Activated B cell treated with CpG ODN at 0.5 μM for 24 hours (primary cell): ENCODE results near the gene NPHP4. TPM values are rescaled to one million over a fixed set of nuclear protein-coding genes. Genes with fewer than 3 reads are reported as not detected.

Experiments used
- ATAC-seq: fragments of 200-7000 bp; cut with Tn5 transposase; one replicate; pipeline ENCODE4 v1.10.0; 2021; ENCODE audit warnings: low read depth, mild to moderate bottlenecking, moderate library complexity
- CTCF ChIA-PET: fragments of 350-600 bp; sonication (Branson Sonifier 250); formaldehyde crosslinking; loops from one replicate; lab custom pipeline; 2021; ENCODE audit warnings: antibody characterized with exemption; lab: Charles Lee
- POLR2A ChIA-PET: fragments of 350-600 bp; sonication (Branson Sonifier 250); formaldehyde crosslinking; loops from one replicate; lab custom pipeline; 2021; ENCODE audit warnings: antibody characterized with exemption; lab: Charles Lee
- DNase-seq: peaks from one replicate; pipeline ENCODE4 v3.0.0; 2022
- H3K27ac Mint-ChIP-seq: one replicate; pipeline ENCODE4 v1.8.0; 2020; ENCODE audit warnings: mixed read lengths
- H3K27me3 Mint-ChIP-seq: one replicate; pipeline ENCODE4 v1.8.0; 2021; ENCODE audit warnings: mixed read lengths
- H3K36me3 Mint-ChIP-seq: one replicate; pipeline ENCODE4 v1.8.0; 2021; ENCODE audit warnings: low read depth, mixed read lengths
- H3K4me1 Mint-ChIP-seq: one replicate; pipeline ENCODE4 v1.8.0; 2021; ENCODE audit warnings: mixed read lengths
- H3K4me3 Mint-ChIP-seq: one replicate; pipeline ENCODE4 v1.8.0; 2020; ENCODE audit warnings: mild to moderate bottlenecking, mixed read lengths
- H3K9me3 Mint-ChIP-seq: one replicate; pipeline ENCODE4 v1.8.0; 2020; ENCODE audit warnings: mixed read lengths
- intact Hi-C: fragments of 100-400 bp; cut with micrococcal nuclease; formaldehyde crosslinking; loops from one replicate; pipeline ENCODE4 v1.15.1; 2024
- total RNA-seq: library from RNA; stranded (reverse); gene quantifications from 2 replicates; pipeline ENCODE4 v1.2.3, GENCODE V29; 2022
- TF ChIP-seq, protein P1 (sequence below): fragments of 200-600 bp; IDR thresholded peaks from one replicate; pipeline ENCODE4 v1.8.0; 2022; ENCODE audit warnings: antibody characterized with exemption, mild to moderate bottlenecking

Gene NPHP4
- total RNA-seq, 1 donor from 2014 or later, result 8.0 TPM

DNA sequence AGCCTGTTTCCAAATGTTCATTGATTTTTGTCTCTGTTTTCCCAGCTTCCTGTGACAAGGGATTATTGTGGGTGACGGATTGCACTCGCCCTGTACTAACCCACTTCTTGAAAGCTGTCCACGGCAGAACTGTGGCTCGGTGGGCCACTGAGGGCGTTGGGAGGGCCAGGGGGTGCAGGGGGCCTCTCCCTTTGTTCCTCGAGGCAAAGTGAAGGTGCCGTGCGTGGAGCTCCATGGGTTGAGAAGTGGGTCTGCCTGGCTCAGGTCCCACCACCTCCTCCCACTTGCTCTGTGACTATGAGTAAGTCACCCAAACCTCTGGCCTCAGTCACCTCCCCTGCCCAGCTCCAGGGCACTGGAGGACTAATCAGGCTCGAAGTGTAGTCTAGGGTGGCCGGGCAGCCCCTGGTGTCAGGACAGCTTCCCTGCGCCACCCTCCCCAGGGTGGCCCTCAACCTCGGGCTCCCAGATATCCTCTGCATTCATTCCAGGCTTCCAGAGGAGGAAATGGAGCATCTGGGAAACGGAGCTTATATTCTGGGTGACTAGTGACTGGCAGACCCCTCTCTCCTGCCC is 148.6 kb downstream of the NPHP4 start:
- Mint-ChIP-seq H3K36me3 (no peaks in the 10 kb centered on the region), H3K4me3 (no peak overlapping the region), H3K27me3 (no peaks in the 10 kb centered on the region), H3K27ac (no peak overlapping the region), H3K4me1 (no peaks in the 10 kb centered on the region), H3K9me3 (no peaks in the 10 kb centered on the region)
- no peak for ATAC-seq
- ChIA-PET POLR2A (no interaction called here), CTCF (no interaction called here)
- TF ChIP-seq, protein P1, sequence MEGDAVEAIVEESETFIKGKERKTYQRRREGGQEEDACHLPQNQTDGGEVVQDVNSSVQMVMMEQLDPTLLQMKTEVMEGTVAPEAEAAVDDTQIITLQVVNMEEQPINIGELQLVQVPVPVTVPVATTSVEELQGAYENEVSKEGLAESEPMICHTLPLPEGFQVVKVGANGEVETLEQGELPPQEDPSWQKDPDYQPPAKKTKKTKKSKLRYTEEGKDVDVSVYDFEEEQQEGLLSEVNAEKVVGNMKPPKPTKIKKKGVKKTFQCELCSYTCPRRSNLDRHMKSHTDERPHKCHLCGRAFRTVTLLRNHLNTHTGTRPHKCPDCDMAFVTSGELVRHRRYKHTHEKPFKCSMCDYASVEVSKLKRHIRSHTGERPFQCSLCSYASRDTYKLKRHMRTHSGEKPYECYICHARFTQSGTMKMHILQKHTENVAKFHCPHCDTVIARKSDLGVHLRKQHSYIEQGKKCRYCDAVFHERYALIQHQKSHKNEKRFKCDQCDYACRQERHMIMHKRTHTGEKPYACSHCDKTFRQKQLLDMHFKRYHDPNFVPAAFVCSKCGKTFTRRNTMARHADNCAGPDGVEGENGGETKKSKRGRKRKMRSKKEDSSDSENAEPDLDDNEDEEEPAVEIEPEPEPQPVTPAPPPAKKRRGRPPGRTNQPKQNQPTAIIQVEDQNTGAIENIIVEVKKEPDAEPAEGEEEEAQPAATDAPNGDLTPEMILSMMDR, result no peak
- no peak for DNase-seq
- intact Hi-C loops, result no loop called here

DNA sequence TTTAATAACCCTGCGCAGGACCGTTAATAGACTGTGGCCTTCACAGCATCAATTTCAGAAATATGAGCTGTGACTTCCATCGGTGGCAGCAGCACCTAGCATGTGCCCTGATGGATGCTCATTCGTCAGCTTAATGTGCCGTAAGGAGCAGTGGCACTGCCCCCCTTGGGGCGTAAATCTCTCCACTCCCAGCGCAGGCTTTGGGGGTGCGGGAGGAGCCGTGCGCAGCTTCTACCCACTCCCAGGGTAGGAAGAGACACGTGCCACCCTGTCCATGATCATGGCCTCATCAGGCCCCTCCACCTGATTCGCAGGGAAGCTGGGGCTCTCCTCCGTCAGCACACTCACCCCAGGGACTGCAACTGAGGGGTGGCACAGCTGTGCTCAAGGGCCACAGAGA is 149.5 kb downstream of the NPHP4 start:
- Mint-ChIP-seq H3K27ac (no peak overlapping the region), H3K27me3 (no peaks in the 10 kb centered on the region), H3K36me3 (no peaks in the 10 kb centered on the region), H3K4me1 (no peaks in the 10 kb centered on the region), H3K9me3 (no peaks in the 10 kb centered on the region), H3K4me3 (no peak overlapping the region)
- POLR2A ChIA-PET, result no interaction called here
- TF ChIP-seq, protein P1, result no peak
- intact Hi-C loops, result no loop called here
- ATAC-seq (no peak), DNase-seq (no peak)
- CTCF ChIA-PET, result no interaction called here

DNA sequence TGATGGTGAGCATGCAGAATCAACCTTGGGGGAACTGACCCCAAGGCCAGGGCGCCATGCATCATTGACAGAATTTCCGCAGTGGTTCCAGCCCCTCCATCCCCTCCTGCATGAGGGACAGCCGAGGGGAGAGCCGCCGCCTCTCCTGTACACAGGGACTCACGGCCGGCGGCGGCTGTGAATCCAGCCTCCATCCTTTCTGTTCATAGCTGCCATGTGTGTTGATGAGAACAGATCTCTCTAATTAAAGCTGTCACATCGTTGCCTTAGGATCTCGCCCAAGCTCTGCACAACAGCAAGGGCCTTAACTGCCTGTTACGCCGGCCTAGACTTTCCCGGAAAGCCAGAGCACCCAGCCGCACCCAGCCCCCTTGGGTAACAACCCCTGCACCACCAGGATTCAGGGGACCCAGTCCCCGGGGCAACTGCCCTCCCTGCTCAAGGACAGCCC is 151.6 kb downstream of the NPHP4 start:
- intact Hi-C loops, result no loop called here
- Mint-ChIP-seq H3K27me3 (peaks cover 4% of the 10 kb centered on the region), H3K9me3 (no peaks in the 10 kb centered on the region)

DNA sequence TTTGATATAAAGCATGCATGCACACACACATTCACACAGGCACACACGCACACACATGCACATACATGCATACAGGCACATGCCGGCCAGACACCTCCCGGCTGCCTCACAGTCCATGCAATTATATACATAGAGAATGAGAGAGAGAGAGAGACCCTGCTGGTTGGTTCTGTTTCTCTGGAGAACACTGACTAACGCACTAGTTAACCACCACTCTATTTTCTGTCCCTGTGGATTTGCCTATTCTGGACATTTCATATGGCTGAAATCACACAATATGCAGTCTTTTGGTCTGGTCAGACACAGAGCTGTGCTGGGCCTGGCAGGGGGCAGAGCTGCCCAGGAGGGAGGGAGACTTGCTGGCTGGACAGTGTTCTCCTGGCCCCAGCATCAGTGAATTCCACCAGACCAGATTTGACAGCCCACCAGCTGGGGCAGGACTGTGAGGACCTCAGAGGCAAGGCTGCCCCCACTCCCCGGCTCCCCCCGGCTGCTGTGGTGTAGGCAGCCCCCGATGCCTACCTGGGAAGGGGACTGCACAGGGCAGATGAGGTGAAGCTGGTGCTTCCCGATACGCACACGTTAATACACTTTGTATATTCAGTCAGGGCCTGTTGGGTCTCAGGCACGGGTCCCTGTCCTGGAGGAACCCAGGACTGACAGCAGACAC is 152.2 kb downstream of the NPHP4 start:
- Mint-ChIP-seq H3K27me3 (peaks cover 4% of the 10 kb centered on the region), H3K36me3 (no peaks in the 10 kb centered on the region), H3K9me3 (no peaks in the 10 kb centered on the region), H3K27ac (no peak overlapping the region), H3K4me1 (no peaks in the 10 kb centered on the region), H3K4me3 (no peak overlapping the region)
- ChIA-PET POLR2A (no interaction called here), CTCF (no interaction called here)
- intact Hi-C loops, result no loop called here
- ATAC-seq (no peak), DNase-seq (no peak)
- TF ChIP-seq, protein P1, result no peak

More for the DNA sequence above, 151.6 kb downstream of the NPHP4 start:
- DNase-seq, result no peak
- TF ChIP-seq, protein P1, result no peak
- Mint-ChIP-seq H3K36me3 (no peaks in the 10 kb centered on the region), H3K4me1 (no peaks in the 10 kb centered on the region), H3K4me3 (no peak overlapping the region), H3K27ac (no peak overlapping the region)
- ChIA-PET POLR2A (no interaction called here), CTCF (no interaction called here)
- ATAC-seq, result no peak

DNA sequence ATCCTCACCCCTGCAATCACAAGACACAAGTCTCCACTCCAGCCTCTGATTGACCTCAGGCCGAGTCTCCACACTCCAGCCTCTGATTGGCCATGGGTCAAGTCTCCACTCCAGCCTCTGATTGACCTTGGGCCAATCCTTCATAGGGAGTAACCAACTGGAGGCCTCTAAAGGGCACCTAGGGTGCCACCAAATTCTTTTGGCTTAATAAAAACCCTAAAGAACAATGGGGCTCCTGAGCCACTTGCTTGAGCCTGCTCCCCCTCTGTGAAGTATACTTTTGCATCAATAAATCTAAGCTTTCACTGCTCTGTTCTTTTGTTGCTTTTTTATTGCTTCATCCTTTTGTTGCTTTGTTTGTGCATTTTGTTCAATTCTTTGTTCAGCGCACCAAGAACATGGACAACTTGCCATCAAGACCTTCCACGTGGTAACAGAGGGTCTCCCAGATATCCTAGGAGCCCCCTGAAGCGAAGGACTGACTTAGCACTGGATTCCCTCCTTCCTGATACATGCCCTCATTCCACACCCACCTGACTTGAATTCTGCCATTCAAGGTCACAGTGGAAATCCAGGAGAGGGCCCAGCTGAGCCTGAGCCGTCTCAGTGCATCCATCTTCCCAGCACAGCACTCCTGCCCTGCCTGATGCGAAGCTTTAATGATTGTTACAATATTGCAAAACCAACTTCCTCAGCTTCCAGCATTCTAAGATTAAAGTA is 152.9 kb downstream of the NPHP4 start:
- CTCF ChIA-PET, result no interaction called here
- no peak for DNase-seq
- no peaks in the 10 kb centered on the region for H3K36me3 Mint-ChIP-seq

More for the DNA sequence above, 152.9 kb downstream of the NPHP4 start:
- H3K4me3 Mint-ChIP-seq, result no peak overlapping the region
- H3K9me3 Mint-ChIP-seq, result no peaks in the 10 kb centered on the region
- no peaks in the 10 kb centered on the region for H3K4me1 Mint-ChIP-seq
- POLR2A ChIA-PET, result no interaction called here
- no peak overlapping the region for H3K27ac Mint-ChIP-seq
- TF ChIP-seq, protein P1, result no peak
- intact Hi-C loops, result no loop called here
- H3K27me3 Mint-ChIP-seq, result peaks cover 4% of the 10 kb centered on the region
- ATAC-seq, result no peak
